Adrenal gland (tissue), 5 donors: ENCODE results near the gene DOHH.

Source experiments
- CTCF ChIP-seq, 6 experiments: fragments of 450-650 bp in 4 of 6; fragments of 200-600 bp in 2 of 6; sonication (generic) in 1 of 6; IDR thresholded peaks; 1 replicate in 5 of 6; 2 replicates in 1 of 6; pipeline versions ENCODE4 v1.5.1 to v1.8.0; 2016 to 2021; ENCODE audit warnings: antibody characterized with exemption in 6 of 6, mild to moderate bottlenecking in 2 of 6, moderate library complexity in 1 of 6
- POLR2A ChIP-seq, 2 donors: fragments of 450-650 bp; IDR thresholded peaks; one replicate each; pipeline ENCODE4 v1.6.1; 2017; ENCODE audit warnings: antibody characterized with exemption in 2 of 2, mild to moderate bottlenecking in 2 of 2, moderate library complexity in 1 of 2
- donor health status: DM: no; HTN: no; CAD: no.

- TF ChIP-seq CTCF (IDR thresholded peaks at IDR 0.05) (no peak), POLR2A (IDR thresholded peaks at IDR 0.05) (no peak)
Observed at GRCh38 chr19:3517638-3518037, 17.2 kb upstream of the DOHH start.
